GM08714 (cell line): ENCODE data around the gene SP9.

ENCODE experiments used
- H3K4me3 ChIP-seq: fragments of 200-500 bp; sonication (Bioruptor generic); 2 replicates; pipeline ENCODE4 v1.5.1; 2014; ENCODE audit warnings: mild to moderate bottlenecking, low read length, inconsistent platforms
- ZNF274 ChIP-seq: IDR thresholded peaks from 2 replicates; pipeline ENCODE4 v1.6.1; 2012; ENCODE audit warnings: mild to moderate bottlenecking, low read depth, low read length

The SP9 gene

DNA sequence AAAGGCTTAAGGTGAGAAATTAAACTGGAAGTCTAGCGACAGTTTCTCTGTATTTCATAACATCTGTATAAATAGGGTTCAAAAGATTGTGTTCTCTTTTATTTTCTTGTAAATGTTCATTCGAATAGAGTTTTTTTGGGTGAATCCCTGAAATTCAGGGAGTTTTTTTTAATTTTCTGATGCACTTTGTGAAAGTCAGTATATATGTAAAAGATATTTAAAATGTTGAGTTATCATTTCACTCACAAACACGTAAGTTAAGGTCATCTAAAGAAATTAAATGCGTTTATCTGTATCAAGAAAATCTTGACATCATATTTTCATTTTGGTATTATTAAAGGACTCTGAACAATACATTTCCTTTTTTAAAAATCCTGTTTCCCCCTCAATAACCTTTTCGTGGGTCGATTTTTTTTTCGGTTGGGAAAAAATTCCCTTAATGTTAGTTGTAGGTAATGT is 3.4 kb downstream of the SP9 start:
- H3K4me3 ChIP-seq: no peak overlapping the region; the same call in 1 of the 2 replicates
- TF ChIP-seq ZNF274: no peak

DNA sequence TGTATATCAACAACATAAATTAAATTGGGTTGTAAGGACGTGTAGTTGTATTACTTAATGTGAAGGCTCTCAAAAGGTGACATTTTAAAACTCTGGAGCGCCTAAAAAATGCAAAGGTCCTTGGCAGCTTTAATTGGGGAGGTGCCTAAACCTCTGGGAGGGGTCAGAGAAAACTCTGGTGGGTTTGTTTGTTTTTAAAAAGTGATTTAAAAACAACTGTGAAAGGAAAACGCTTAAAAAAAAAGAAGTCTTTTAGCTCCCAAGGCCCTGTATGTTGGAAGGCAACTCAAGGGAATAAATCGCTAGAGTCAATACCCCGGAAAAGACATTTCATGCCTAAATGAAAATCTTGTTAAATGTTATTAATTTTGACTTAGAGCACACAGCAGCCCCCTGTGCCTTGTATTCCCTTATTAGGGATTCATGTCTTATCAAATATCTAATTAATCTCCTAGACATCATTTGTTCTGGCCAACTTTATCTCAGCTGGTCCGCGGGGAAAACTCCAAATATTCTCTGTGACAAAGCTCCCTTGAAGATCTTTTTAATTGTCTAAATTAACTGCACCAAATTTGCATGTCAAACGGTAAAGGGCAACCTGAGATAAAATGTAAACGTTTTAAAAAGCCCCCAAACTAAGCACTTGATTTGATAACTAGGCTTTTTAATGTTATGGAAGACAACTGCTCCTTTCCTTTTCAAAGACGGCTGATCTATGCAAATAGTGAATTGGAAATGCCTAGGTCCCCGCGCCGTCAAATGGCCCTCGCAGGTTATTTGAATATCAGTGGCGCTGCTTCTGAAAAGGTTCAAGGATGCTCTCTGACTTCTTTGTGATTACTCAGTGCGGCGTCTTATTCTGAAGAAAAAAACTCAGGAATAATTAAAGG is 4.2 kb downstream of the SP9 start:
- no peak overlapping the region for H3K4me3 ChIP-seq
- no peak for TF ChIP-seq ZNF274

DNA sequence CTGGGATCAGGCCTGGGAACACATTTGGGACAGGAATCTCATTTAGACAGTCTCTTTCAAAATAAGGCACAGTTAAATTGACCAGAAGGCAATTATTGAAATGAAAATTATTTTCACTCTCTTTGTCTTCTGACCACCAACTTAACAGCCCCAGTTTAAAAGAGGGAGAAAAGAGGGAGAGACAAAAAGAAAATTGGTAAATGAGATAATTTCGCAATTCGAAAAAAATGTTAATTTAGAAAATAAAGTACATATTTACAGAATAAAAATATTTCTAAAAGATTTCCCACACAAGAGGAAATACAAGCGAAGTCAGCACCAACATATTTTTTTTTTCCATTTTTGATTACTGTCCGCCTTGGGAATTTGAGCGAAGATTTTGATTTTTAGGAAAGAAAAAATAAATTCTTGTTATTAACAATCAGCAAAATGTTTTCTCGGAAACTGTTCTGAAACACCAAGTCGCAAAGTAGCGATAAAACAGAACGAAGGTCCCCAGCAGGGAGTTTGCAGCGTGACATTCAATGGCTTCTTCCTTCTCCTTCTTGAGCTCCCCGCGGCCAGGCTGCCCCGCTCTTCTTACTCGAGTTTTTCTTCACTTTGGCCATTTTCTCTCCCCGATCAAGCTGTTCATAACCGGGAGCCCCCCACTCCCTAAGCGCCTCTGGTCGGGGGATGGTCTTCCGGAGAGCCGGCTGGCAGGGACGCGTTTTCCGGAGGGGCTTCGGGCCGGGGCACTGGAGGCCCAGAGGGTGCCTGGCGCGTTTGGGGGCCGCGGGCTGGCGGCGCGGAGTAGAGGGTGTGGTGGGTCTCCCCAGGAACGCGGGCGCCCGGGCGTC is 5.0 kb downstream of the SP9 start:
- TF ChIP-seq ZNF274: no peak
- H3K4me3 ChIP-seq: no peak overlapping the region; the same call in 1 of the 2 replicates

DNA sequence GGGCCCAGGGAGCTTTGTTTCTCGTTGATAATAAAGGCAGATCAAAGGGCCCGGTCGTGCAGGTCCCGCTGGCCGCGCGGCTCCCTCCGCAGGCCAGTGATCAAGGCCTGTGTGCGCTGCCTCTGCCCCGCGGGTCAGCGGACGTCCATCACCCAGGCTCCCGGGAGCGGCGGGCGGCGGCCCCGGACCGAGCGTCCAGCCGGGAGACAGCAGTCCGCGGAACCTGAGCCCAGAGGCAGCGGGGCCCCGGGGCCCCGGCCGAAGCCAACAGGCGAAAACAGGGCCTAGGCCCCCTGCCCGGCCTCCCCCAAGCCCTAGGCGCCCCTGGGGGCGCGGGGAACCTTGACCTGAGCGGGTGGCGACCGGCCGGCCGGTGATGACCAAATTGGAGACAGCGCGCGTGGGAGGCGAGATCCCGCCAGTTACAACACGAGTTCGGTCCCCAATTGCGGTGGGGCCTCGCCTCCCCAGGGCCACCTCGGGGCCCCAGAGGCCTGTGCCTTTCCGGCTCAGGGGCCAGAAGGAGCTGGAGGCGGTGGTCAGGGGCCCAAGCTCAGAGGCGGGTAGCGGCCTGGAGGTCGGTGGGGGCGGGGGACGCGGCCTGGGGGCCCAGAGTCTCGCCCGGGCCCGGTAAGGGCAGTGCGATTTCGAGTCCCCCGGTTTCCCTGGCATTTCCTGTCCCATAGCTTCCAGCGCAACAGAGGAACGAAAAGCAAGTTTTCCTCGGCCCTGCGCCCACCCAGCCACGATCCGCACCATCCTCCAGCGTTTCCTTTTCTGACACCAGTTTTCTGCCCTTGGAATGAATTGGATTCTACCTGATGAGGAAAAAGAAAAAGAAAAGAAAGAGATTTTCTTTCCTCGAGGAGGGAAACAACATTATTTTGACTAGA is 5.9 kb downstream of the SP9 start:
- no peak for TF ChIP-seq ZNF274
- H3K4me3 ChIP-seq: no peak overlapping the region; the same call in 1 of the 2 replicates

DNA sequence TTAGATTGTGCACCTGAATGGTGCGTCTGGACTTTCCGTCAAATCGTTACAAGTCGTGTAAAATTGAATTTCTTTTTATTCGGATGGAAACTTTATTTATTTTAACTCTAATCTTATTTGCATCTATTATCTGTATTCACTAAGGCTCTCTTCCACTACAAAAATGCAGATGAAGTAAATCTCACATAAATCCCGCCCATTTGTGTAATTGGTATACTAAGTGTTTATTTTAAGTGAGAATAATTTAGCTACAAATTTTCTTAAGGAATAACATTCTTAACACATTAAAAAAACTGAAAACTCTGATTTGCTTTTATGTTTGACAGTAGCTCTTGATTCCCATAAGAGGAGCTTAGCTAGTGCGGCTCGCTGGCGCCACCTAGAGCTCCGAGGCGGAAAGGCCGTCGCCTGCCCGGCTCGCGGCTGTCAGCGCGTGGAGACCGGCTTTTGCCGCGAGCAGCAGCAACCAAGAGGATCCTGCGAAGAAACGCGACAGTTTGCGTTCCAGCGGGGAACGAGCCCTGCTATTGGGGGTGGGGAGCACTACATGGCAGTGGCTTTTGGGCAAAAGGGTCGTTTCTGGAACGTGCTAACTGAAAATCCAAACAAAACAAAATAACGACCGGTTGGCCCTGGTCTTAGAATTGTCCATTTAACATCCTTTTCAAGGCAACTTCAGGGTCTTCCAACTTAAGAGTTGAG is 6.7 kb downstream of the SP9 start:
- H3K4me3 ChIP-seq: peak overlapping the region; percentile 38; the same call in 1 of the 2 replicates
- TF ChIP-seq ZNF274: no peak

DNA sequence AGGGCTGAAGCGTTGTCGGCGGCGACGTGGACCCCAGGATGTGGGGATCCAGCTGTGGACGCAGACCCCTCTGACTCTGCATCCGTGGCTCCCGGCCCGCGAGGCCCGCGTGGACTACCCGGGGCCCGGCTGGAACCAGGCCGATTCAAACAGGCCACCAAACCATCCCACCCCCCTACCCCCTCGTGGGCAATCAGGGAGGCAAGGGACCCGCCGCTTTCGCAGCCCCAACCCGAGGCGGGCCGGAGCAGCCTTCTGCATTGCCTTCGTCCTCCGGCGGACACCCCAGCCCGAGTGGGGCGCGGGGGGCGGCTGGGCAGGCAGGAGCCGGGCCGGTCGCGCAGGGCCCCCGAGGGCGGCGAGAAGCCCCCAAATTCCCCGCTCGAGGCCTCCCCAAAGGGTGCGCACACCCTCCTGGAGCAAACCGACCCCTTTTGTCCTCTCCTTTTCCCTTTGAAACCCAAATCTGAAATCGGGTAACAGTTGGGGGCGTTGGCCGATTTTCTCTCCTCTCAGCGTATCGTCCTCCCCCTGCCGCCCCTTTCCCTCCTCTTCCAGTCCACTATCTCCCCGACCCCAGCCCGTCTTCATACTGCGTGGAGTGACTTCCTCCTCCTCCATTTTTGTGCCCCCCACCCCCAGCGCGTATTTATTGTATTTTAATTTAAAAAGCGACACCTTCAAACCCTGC is 7.4 kb downstream of the SP9 start:
- TF ChIP-seq ZNF274: no peak
- H3K4me3 ChIP-seq: peak overlapping the region; percentile 38; the same call in 1 of the 2 replicates

DNA sequence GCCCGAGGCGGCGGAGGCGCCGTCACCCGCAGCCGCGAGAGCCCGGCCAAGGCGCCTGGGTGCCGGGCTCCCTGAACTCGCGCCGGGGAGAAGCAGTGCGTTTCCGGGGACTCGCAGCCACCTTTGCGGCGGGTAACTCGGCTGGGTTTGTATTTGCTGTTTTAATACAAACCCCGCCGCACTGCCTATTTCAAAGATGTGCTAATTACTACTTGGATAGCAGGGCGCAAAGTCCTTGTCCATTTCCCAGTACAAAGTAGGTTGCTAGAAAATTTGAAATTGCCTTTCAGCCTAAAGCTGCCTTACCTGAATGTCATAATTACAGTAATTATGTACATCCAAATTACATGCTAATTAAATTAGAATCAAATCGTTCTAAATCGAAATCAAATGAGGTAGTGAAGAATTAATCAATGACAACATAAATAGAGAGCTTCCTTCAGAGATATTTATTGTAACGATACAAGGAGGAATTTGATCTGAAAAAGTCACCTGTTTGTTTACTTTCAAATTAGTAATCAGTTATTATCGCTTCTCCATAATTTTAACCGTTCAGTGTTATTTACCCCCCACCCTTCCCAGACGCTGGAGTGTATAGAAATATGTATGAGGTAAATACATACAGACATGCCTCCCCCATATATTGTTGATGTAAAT is 8.1 kb downstream of the SP9 start:
- H3K4me3 ChIP-seq: peak overlapping the region; percentile 38; the same call in 1 of the 2 replicates
- TF ChIP-seq ZNF274: no peak

DNA sequence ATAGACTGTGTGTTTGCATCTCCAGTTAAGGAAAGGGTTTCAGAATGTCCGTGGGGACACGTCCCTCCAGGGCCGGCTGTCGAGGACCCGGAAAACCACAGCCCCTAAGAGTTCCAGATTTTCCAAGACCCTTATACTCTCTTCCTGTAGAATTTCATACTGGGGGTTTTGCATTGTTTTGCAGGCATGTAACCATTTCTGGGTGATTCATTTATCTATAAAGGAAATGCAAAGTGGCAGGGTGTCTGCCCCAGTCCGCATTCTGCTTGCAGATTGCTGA is 8.5 kb downstream of the SP9 start:
- TF ChIP-seq ZNF274: no peak

DNA sequence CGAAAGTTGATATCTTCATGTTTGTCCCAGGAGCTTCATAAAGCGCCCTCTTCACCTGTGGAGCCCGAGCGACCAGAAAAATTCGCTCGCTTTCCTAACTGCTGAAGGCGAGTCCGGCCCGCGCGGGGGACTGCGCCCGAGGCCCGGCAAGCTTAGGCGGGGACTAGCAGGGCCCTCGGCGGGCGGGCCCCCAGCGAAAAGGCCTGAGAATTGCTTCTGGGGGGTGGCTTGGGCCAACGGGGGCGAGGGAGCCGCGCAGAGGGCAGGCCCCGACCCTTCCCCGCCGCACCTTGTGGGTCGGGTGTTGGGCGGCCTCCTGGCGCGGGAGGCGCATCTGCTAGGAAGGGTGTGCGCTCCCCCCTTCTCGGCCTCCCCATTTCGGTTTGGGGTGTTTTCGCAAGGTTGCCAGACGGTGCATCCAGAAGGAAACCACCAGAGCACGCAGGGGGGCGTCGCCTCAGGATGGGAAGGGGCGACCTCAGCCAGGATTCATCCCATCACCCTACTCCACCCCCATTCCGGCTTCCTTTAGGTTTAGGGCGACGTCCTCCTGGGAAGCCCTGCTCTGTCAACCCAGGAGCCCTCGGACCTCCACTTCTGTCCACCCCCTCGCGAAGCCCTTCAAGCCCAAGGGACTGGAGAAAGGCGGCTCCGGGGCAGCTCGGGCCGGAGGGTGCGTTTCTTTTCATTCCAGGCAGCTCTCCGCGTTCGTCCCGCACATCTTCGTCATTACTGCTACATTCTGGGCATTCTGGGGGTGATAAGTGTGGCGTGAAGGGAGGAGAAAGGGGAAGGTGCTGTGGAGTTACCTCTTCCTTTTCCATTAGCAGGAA is 9.1 kb downstream of the SP9 start:
- TF ChIP-seq ZNF274: no peak
- H3K4me3 ChIP-seq: no peak overlapping the region; the same call in 1 of the 2 replicates

More for the DNA sequence above, 8.5 kb downstream of the SP9 start:
- no peak overlapping the region; the same call in 1 of the 2 replicates for H3K4me3 ChIP-seq

DNA sequence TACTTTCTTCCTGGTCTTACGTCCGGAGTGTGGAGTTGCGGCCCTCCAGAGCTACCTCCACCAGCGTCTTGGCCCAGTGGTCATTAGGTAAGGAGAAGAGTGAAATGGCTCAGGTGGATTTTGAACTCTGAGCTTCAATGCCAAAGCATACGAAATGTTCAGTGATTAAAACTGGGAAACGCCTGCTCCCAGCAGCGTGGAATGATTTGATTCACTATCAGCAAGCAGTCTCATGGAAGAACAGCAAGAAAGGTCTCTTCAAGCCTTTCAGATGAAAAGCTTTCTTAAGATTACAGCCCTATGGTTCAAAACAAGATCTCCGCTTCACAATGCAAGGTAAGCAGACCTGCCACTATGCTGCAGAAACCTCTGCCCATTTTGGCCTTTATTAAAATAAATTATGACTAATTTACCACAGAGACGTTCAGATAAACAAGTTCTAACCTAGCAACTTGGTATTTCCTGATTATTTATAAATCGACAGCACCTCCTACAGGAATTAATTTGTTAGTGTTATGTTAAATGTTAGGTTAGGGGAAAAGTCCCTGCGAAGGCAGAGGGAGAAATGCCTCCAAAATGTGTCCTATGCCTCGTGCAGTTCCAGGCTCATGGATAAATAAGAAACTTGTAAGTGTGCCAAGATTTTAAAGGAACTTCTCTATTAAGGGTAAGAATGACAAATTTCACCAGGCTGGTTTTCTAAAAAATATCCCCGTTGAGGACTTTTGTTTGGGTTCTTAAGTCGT is 10.1 kb downstream of the SP9 start:
- TF ChIP-seq ZNF274: no peak
- no peak overlapping the region for H3K4me3 ChIP-seq

DNA sequence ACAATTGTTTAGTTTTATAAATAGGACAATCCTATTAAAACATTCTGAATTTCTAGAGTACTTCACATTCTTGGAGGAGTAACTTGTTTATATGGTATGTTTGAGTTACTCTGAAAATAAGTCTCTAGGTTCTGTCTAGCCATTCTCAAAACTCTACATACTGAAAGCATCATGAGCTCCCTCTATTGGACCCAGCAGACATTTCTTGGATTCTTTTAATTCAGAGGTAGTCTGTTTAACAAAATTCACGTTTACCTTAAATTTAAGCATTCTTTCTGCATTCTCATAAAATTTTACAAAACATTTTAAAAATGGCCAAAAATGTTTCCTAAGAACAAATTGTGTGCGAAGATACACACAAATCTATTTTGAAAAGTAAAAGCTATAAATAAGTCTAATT is 15.3 kb downstream of the SP9 start:
- TF ChIP-seq ZNF274: no peak
- H3K4me3 ChIP-seq: no peak overlapping the region
